HepG2 (cell line): ENCODE measurements around the gene LCE7A. TPM values are rescaled to one million over a fixed set of nuclear protein-coding genes. Genes with fewer than 3 reads are reported as not detected.

Experiments
- ATAC-seq: fragments of 200-7000 bp; cut with Tn5 transposase; 3 replicates; pipeline ENCODE4 v1.9.1; 2020; ENCODE audit warnings: mild to moderate bottlenecking, moderate library complexity
- BruUV-seq: library from RNA; stranded (reverse); fragments of 400-500 nt; replicated peaks from 2 replicates; lab custom pipeline; 2021; lab: Mats Ljungman, UMichigan
- CTCF ChIA-PET: fragments of 300-600 bp; formaldehyde crosslinking; extraction: SDS; loops from one replicate; lab custom pipeline; 2021; ENCODE audit warnings: low total read pairs, inconsistent platforms, low intra/inter-chr PET ratio; lab: Yijun Ruan, JAX
- POLR2A ChIA-PET: fragments of 350-600 bp; sonication (Branson Sonifier 250); formaldehyde crosslinking; loops from one replicate; lab custom pipeline; 2020; ENCODE audit warnings: antibody characterized with exemption, inconsistent platforms; lab: Yijun Ruan, JAX
- DNase-seq: peaks from one replicate; pipeline ENCODE4 v3.0.0-alpha.2; 2015; ENCODE audit warnings: low spot score
- FAIRE-seq: peaks from 3 replicates; lab custom pipeline; 2011; peaks lifted over from hg19 to GRCh38; lab: Jason Lieb, UNC
- H2AFZ ChIP-seq: one replicate; pipeline ENCODE4 v1.6.1; 2011; ENCODE audit warnings: low read length, inconsistent platforms
- H3K27ac ChIP-seq: fragments of 300-600 bp; 3 replicates; pipeline ENCODE4 v1.8.0; 2011; ENCODE audit warnings: mixed run types, mild to moderate bottlenecking, mixed read lengths, low read length, inconsistent platforms; ENCODE audit not compliant: insufficient read depth; ENCODE audit errors: extremely low read length
- H3K27me3 ChIP-seq, 2 experiments: fragments of 200-600 bp in 1 of 2; 2 replicates in 1 of 2; 3 replicates in 1 of 2; pipeline versions ENCODE4 v1.6.0 to v1.8.0; 2011; ENCODE audit warnings: low read length in 2 of 2, mild to moderate bottlenecking in 2 of 2, moderate library complexity in 2 of 2, inconsistent platforms in 1 of 2; ENCODE audit not compliant: insufficient read depth in 2 of 2, control insufficient read depth in 1 of 2
- H3K36me3 ChIP-seq, 2 experiments: fragments of 200-600 bp in 1 of 2; replicated peaks in 1 of 2; 2 replicates in 1 of 2; 3 replicates in 1 of 2; pipeline versions ENCODE4 v1.5.1 to v1.8.0; 2011; ENCODE audit warnings: low read length in 2 of 2, inconsistent platforms in 1 of 2; ENCODE audit not compliant: insufficient read depth in 2 of 2, control insufficient read depth in 1 of 2
- H3K4me1 ChIP-seq: 2 replicates; pipeline ENCODE4 v1.5.1; 2012; ENCODE audit warnings: low read length, inconsistent platforms; ENCODE audit not compliant: insufficient read depth
- H3K4me2 ChIP-seq: 2 replicates; pipeline ENCODE4 v1.6.0; 2011; ENCODE audit warnings: low read depth, low read length, inconsistent platforms
- H3K4me3 ChIP-seq, 3 experiments: fragments of 200-600 bp in 1 of 3; sonication (generic), shearing (Covaris generic) in 1 of 3; replicated peaks in 1 of 3; 2 replicates each; pipeline ENCODE4 v1.5.1; 2011 to 2016; ENCODE audit warnings: low read length in 3 of 3, inconsistent platforms in 2 of 3, low read depth in 2 of 3, mild to moderate bottlenecking in 2 of 3, control low read depth in 1 of 3, mixed read lengths in 1 of 3; ENCODE audit not compliant: insufficient read depth in 1 of 3
- H3K79me2 ChIP-seq: one replicate; pipeline ENCODE4 v1.6.1; 2011; ENCODE audit warnings: low read length, inconsistent platforms; ENCODE audit not compliant: insufficient read depth
- H3K9ac ChIP-seq: 2 replicates; pipeline ENCODE4 v1.6.0; 2011; ENCODE audit warnings: mild to moderate bottlenecking, low read depth, low read length, inconsistent platforms; ENCODE audit not compliant: insufficient read depth
- H3K9me3 ChIP-seq: 2 replicates; pipeline ENCODE4 v1.5.1; 2012; ENCODE audit warnings: mild to moderate bottlenecking, low read length
- H4K20me1 ChIP-seq: 2 replicates; pipeline ENCODE4 v1.6.0; 2011; ENCODE audit warnings: inconsistent platforms, mild to moderate bottlenecking, low read length, moderate library complexity; ENCODE audit not compliant: insufficient read depth
- RAD51 ChIP-seq: fragments of 450-650 bp; IDR thresholded peaks from 2 replicates; pipeline ENCODE4 v1.6.1; 2016; ENCODE audit warnings: borderline replicate concordance
- RBM22 ChIP-seq: fragments of 200-400 bp; formaldehyde crosslinking; optimal IDR thresholded peaks from 2 replicates; pipeline ENCODE3; 2017; ENCODE audit warnings: mild to moderate bottlenecking, low read length, moderate library complexity
- RXRB ChIP-seq: IDR thresholded peaks from 2 replicates; pipeline ENCODE4 v1.6.1; 2016; ENCODE audit warnings: borderline replicate concordance, missing genetic modification reagents, missing compliant biosample characterization
- XBP1 ChIP-seq: sonication (generic); formaldehyde crosslinking; IDR thresholded peaks from 2 replicates; pipeline ENCODE4 v1.5.0; 2020; ENCODE audit warnings: missing genetic modification reagents
- ZBTB3 ChIP-seq: sonication (generic); formaldehyde crosslinking; IDR thresholded peaks from 2 replicates; pipeline ENCODE4 v1.4.0; 2020; ENCODE audit warnings: low read depth, mild to moderate bottlenecking, moderate library complexity, missing genetic modification reagents, borderline replicate concordance
- ZKSCAN5 ChIP-seq: sonication (generic); formaldehyde crosslinking; IDR thresholded peaks from 2 replicates; pipeline ENCODE4 v1.5.1; 2020; ENCODE audit warnings: mild to moderate bottlenecking, missing genetic modification reagents
- ZNF674 ChIP-seq: sonication (generic); formaldehyde crosslinking; IDR thresholded peaks from 2 replicates; pipeline ENCODE4 v1.5.0; 2020; ENCODE audit warnings: low read depth, mild to moderate bottlenecking, missing genetic modification reagents
- ZNF746 ChIP-seq: sonication (generic); formaldehyde crosslinking; IDR thresholded peaks from 2 replicates; pipeline ENCODE4 v1.8.0; 2022; ENCODE audit warnings: mild to moderate bottlenecking, missing genetic modification reagents
- ZSCAN9 ChIP-seq: IDR thresholded peaks from 2 replicates; pipeline ENCODE4 v1.6.1; 2016; ENCODE audit warnings: borderline replicate concordance
- whole genome bisulfite sequencing: methylation state at CpG from one replicate; pipeline ENCODE4 v1.1.6; 2017; ENCODE audit warnings: low lambda C conversion rate; 5-methylcytosine and 5-hydroxymethylcytosine counted together
- in situ Hi-C: cut with HindIII; loops from 2 replicates; pipeline ENCODE4 v1.10.0; 2017; ENCODE audit warnings: low pct_unique_long_range_greater_than_20kb; ENCODE audit not compliant: extremely low pct_ligation_motif_present
- intact Hi-C: fragments of 100-400 bp; cut with micrococcal nuclease; formaldehyde crosslinking; loops from one replicate; pipeline ENCODE4 v1.10.0; 2022; ENCODE audit not compliant: unreplicated experiment
- polyA plus RNA-seq, 8 experiments: library from polyadenylated mRNA; depleted of rRNA in 3 of 8; stranded (reverse) in 7 of 8; unstranded in 1 of 8; fragments of >200 nt; fragmentation: Illumina TruSeq in 4 of 8; extraction: Trizol in 4 of 8; gene quantifications; 2 replicates each; pipeline versions ENCODE4 v1.2.1 to v1.2.3, GENCODE V29; 2011 to 2016; ENCODE audit warnings: low read depth in 4 of 8, missing spikeins in 1 of 8, mixed read lengths in 1 of 8; ENCODE audit not compliant: insufficient read depth in 1 of 8
- total RNA-seq, 5 experiments: library from RNA; depleted of rRNA; stranded (reverse); fragments of >200 nt; fragmentation: Illumina TruSeq; extraction: Trizol; gene quantifications; 2 replicates each; pipeline ENCODE4 v1.2.3, GENCODE V29; 2016; ENCODE audit warnings: low read depth in 1 of 5
- TF ChIP-seq, protein P1 (sequence below): sonication (generic); formaldehyde crosslinking; IDR thresholded peaks from 2 replicates; pipeline ENCODE4 v1.4.0; 2020; ENCODE audit warnings: mild to moderate bottlenecking, missing genetic modification reagents
- TF ChIP-seq, protein P2 (sequence below): sonication (generic); formaldehyde crosslinking; IDR thresholded peaks from 2 replicates; pipeline ENCODE4 v1.4.0; 2020; ENCODE audit warnings: missing genetic modification reagents
- TF ChIP-seq, protein P3 (sequence below): IDR thresholded peaks from 2 replicates; pipeline ENCODE4 v1.6.1; 2018; ENCODE audit warnings: missing genetic modification reagents, mild to moderate bottlenecking, missing compliant biosample characterization
- TF ChIP-seq, protein P4 (sequence below): sonication (generic); formaldehyde crosslinking; IDR thresholded peaks from 2 replicates; pipeline ENCODE4 v1.4.0; 2020; ENCODE audit warnings: low read depth, mild to moderate bottlenecking, missing genetic modification reagents

The LCE7A gene
- total and polyA plus RNA-seq, 2 of the 13 experiments (the other 11 are each of a cell fraction or from before 2014, with no cell fraction given) = not detected

DNA sequence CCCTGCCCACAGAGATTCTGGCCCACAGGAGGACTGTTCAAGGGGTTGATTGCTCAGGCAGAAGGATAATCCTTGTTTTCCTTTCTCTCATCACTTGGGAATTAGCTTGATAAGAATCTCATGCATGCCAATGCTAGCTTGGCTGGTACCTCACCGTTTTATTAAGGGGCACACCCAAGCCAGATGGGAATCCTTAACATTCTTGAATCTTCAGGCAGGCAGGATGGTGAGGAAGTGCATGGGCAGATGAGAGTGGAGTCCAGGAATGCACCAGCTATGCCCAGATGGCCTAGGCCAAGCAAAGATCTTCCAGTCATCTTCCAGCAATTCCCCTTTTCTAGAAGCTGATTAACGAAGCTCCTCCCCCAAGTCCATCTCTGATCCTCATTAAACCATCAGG lies 4.1 kb upstream of the LCE7A start:
- H3K4me2 ChIP-seq = no peak overlapping the region
- no peaks in the 10 kb centered on the region for H3K36me3 ChIP-seq
- no peak overlapping the region for H2AFZ ChIP-seq
- no TSS peak for BruUV-seq
- TF ChIP-seq, protein P1, sequence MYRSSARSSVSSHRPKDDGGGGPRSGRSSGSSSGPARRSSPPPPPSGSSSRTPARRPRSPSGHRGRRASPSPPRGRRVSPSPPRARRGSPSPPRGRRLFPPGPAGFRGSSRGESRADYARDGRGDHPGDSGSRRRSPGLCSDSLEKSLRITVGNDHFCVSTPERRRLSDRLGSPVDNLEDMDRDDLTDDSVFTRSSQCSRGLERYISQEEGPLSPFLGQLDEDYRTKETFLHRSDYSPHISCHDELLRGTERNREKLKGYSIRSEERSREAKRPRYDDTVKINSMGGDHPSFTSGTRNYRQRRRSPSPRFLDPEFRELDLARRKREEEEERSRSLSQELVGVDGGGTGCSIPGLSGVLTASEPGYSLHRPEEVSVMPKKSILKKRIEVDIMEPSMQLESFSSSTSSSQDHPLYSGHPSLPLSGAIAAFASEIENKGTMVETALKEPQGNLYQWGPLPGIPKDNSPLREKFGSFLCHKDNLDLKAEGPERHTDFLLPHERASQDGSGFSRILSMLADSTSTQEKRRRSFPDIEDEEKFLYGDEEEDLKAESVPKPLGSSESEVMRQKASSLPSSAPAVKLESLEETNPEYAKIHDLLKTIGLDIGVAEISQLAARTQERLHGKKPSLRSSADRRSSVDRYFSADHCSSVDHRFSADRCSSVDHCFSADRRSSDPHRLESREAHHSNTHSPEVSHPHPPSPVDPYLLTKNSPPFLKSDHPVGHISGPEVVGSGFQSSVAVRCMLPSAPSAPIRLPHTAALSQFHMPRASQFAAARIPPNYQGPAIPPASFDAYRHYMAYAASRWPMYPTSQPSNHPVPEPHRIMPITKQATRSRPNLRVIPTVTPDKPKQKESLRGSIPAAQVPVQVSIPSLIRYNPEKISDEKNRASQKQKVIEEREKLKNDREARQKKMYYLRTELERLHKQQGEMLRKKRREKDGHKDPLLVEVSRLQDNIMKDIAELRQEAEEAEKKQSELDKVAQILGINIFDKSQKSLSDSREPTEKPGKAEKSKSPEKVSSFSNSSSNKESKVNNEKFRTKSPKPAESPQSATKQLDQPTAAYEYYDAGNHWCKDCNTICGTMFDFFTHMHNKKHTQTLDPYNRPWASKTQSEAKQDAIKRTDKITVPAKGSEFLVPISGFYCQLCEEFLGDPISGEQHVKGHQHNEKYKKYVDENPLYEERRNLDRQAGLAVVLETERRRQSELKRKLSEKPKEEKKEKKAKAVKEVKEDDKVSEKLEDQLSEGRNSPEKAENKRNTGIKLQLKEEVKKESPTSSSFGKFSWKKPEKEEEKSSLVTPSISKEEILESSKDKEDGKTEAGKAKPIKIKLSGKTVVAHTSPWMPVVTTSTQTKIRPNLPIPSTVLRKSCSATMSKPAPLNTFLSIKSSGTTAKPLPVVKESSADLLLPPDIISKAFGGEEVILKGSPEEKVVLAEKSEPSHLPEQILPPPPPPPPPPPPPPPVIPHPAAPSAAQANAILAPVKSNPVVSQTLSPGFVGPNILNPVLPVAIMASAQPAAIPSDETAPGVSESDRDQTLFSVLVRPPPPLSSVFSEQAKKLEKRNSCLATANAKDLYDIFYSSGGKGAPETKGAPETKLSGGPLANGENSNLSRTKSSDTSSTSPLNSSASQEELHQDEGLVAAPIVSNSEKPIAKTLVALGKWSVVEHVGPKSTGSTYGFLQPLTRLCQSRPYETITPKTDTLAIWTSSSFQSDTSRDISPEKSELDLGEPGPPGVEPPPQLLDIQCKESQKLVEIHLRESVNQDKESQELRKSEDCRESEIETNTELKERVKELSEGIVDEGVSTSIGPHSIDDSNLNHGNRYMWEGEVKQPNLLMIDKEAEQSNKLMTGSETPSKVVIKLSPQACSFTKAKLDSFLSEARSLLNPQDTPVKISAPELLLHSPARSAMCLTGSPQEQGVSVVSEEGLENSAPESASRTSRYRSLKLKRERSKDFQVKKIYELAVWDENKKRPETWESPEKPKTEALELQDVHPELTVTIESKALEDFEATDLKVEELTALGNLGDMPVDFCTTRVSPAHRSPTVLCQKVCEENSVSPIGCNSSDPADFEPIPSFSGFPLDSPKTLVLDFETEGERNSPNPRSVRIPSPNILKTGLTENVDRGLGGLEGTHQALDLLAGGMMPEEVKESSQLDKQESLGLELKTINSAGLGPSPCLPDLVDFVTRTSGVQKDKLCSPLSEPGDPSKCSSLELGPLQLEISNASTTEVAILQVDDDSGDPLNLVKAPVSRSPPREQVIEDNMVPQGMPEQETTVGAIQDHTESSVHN (CRISPR knock-in tag) = no peak
- TF ChIP-seq RAD51 (no peak), RXRB (CRISPR knock-in tag) (no peak), ZSCAN9 (CRISPR knock-in tag) (no peak), XBP1 (CRISPR knock-in tag) (no peak), ZKSCAN5 (CRISPR knock-in tag) (no peak), RBM22 (no peak), ZNF674 (no peak), ZBTB3 (CRISPR knock-in tag) (no peak), ZNF746 (CRISPR knock-in tag) (no peak)
- TF ChIP-seq, protein P2, sequence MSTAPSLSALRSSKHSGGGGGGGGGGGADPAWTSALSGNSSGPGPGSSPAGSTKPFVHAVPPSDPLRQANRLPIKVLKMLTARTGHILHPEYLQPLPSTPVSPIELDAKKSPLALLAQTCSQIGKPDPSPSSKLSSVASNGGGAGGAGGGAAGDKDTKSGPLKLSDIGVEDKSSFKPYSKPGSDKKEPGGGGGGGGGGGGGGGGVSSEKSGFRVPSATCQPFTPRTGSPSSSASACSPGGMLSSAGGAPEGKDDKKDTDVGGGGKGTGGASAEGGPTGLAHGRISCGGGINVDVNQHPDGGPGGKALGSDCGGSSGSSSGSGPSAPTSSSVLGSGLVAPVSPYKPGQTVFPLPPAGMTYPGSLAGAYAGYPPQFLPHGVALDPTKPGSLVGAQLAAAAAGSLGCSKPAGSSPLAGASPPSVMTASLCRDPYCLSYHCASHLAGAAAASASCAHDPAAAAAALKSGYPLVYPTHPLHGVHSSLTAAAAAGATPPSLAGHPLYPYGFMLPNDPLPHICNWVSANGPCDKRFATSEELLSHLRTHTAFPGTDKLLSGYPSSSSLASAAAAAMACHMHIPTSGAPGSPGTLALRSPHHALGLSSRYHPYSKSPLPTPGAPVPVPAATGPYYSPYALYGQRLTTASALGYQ (CRISPR knock-in tag) = no peak
- TF ChIP-seq, protein P3, sequence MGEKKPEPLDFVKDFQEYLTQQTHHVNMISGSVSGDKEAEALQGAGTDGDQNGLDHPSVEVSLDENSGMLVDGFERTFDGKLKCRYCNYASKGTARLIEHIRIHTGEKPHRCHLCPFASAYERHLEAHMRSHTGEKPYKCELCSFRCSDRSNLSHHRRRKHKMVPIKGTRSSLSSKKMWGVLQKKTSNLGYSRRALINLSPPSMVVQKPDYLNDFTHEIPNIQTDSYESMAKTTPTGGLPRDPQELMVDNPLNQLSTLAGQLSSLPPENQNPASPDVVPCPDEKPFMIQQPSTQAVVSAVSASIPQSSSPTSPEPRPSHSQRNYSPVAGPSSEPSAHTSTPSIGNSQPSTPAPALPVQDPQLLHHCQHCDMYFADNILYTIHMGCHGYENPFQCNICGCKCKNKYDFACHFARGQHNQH (CRISPR knock-in tag) = no peak
- TF ChIP-seq, protein P4, sequence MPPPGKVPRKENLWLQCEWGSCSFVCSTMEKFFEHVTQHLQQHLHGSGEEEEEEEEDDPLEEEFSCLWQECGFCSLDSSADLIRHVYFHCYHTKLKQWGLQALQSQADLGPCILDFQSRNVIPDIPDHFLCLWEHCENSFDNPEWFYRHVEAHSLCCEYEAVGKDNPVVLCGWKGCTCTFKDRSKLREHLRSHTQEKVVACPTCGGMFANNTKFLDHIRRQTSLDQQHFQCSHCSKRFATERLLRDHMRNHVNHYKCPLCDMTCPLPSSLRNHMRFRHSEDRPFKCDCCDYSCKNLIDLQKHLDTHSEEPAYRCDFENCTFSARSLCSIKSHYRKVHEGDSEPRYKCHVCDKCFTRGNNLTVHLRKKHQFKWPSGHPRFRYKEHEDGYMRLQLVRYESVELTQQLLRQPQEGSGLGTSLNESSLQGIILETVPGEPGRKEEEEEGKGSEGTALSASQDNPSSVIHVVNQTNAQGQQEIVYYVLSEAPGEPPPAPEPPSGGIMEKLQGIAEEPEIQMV = no peak
- H3K9me3 ChIP-seq = no peaks in the 10 kb centered on the region
- 0% methylated on average over 2 of the region's 2 CpGs for WGBS
- no peaks in the 10 kb centered on the region for H3K4me1 ChIP-seq
- intact Hi-C loops (no loop called here), in situ Hi-C loops (no loop called here)
- H3K27ac ChIP-seq = no peak overlapping the region
- ChIA-PET CTCF (no interaction called here), POLR2A (no interaction called here)
- ATAC-seq = no peak
- no peak for FAIRE-seq
- no peak overlapping the region for H3K9ac ChIP-seq
- no peak for DNase-seq
- no peaks in the 10 kb centered on the region for H4K20me1 ChIP-seq
- H3K27me3 ChIP-seq = no peaks in the 10 kb centered on the region
- H3K79me2 ChIP-seq = no peaks in the 10 kb centered on the region
- H3K4me3 ChIP-seq = no peak overlapping the region
